CD14-positive monocyte (primary cell): Measurements from ENCODE around the gene STK32B. TPM values are rescaled to one million over a fixed set of nuclear protein-coding genes. Genes with fewer than 3 reads are reported as not detected.

Experiments
- DNase-seq, 3 donors: peaks; one replicate each; pipeline ENCODE4 v3.0.0-alpha.2; 2011 to 2022
- H2AFZ ChIP-seq: 2 replicates; pipeline ENCODE4 v1.6.0; 2012; ENCODE audit warnings: mild to moderate bottlenecking, low read depth, low read length, inconsistent platforms; ENCODE audit not compliant: insufficient read depth, poor library complexity, severe bottlenecking
- H3K27ac ChIP-seq, 2 donors: 1 replicate in 1 of 2; 2 replicates in 1 of 2; pipeline ENCODE4 v1.5.1; 2012 to 2013; ENCODE audit warnings: low read length in 2 of 2, control low read depth in 1 of 2, inconsistent platforms in 1 of 2, low read depth in 1 of 2, mild to moderate bottlenecking in 1 of 2
- H3K27me3 ChIP-seq, 2 donors: one replicate each; pipeline versions ENCODE4 v1.6.0 to v1.6.1; 2011 to 2013; ENCODE audit warnings: low read length in 2 of 2; ENCODE audit not compliant: control insufficient read depth in 2 of 2, insufficient read depth in 2 of 2
- H3K36me3 ChIP-seq, 2 donors: replicated peaks in 1 of 2; 1 replicate in 1 of 2; 2 replicates in 1 of 2; pipeline versions ENCODE4 v1.5.1 to v1.6.1; 2012 to 2013; ENCODE audit warnings: low read length in 2 of 2, control low read depth in 1 of 2, inconsistent platforms in 1 of 2, mild to moderate bottlenecking in 1 of 2; ENCODE audit not compliant: insufficient read depth in 2 of 2, control insufficient read depth in 1 of 2
- H3K4me1 ChIP-seq, 2 donors: 1 replicate in 1 of 2; 2 replicates in 1 of 2; pipeline versions ENCODE4 v1.5.1 to v1.6.1; 2012 to 2013; ENCODE audit warnings: low read length in 2 of 2, control low read depth in 1 of 2, inconsistent platforms in 1 of 2, mild to moderate bottlenecking in 1 of 2, moderate library complexity in 1 of 2; ENCODE audit not compliant: insufficient read depth in 2 of 2, control insufficient read depth in 1 of 2
- H3K4me2 ChIP-seq: replicated peaks from 2 replicates; pipeline ENCODE3; 2012; ENCODE audit warnings: low read length, moderate library complexity, mild to moderate bottlenecking; ENCODE audit not compliant: poor library complexity, severe bottlenecking; ENCODE audit errors: extremely low read depth
- H3K4me3 ChIP-seq, 3 experiments: fragments of 200-600 bp in 1 of 3; sonication (generic) in 1 of 3; replicated peaks in 1 of 3; 1 replicate in 2 of 3; 2 replicates in 1 of 3; pipeline ENCODE4 v1.5.1; 2011 to 2013; ENCODE audit warnings: low read length in 3 of 3, mild to moderate bottlenecking in 3 of 3, control low read depth in 2 of 3, low read depth in 2 of 3, inconsistent platforms in 1 of 3, moderate library complexity in 1 of 3
- H3K79me2 ChIP-seq: 2 replicates; pipeline ENCODE4 v1.6.0; 2012; ENCODE audit warnings: mild to moderate bottlenecking, control low read depth, inconsistent platforms, low read length, moderate library complexity; ENCODE audit not compliant: insufficient read depth
- H3K9ac ChIP-seq: 2 replicates; pipeline ENCODE4 v1.6.0; 2017; ENCODE audit warnings: low read length, mild to moderate bottlenecking; ENCODE audit not compliant: insufficient read depth, poor library complexity, severe bottlenecking
- H3K9me3 ChIP-seq, 2 donors: replicated peaks in 1 of 2; 1 replicate in 1 of 2; 2 replicates in 1 of 2; pipeline versions ENCODE4 v1.5.1 to v1.6.1; 2012 to 2013; ENCODE audit warnings: low read length in 2 of 2, control low read depth in 1 of 2; ENCODE audit not compliant: control insufficient read depth in 1 of 2, insufficient read depth in 1 of 2
- H4K20me1 ChIP-seq: 2 replicates; pipeline ENCODE4 v1.6.0; 2012; ENCODE audit warnings: mild to moderate bottlenecking, low read length, control low read depth, moderate library complexity; ENCODE audit not compliant: insufficient read depth
- H3K27ac Mint-ChIP-seq, 7 donors: one replicate each; pipeline ENCODE4 v1.8.0; 2020; ENCODE audit warnings: mild to moderate bottlenecking in 7 of 7, mixed read lengths in 7 of 7, moderate library complexity in 6 of 7, inconsistent platforms in 2 of 7
- H3K27me3 Mint-ChIP-seq, 3 donors: one replicate each; pipeline ENCODE4 v1.8.0; 2021 to 2022; ENCODE audit warnings: low read depth in 3 of 3, mild to moderate bottlenecking in 3 of 3, mixed read lengths in 3 of 3, moderate library complexity in 3 of 3, inconsistent platforms in 1 of 3
- H3K36me3 Mint-ChIP-seq, 2 donors: one replicate each; pipeline ENCODE4 v1.8.0; 2020; ENCODE audit warnings: mixed read lengths in 2 of 2, inconsistent platforms in 1 of 2, mild to moderate bottlenecking in 1 of 2
- H3K4me1 Mint-ChIP-seq: one replicate; pipeline ENCODE4 v1.8.0; 2020; ENCODE audit warnings: mild to moderate bottlenecking, mixed read lengths
- H3K4me3 Mint-ChIP-seq, 2 donors: one replicate each; pipeline ENCODE4 v1.8.0; 2020; ENCODE audit warnings: mild to moderate bottlenecking in 2 of 2, mixed read lengths in 2 of 2, moderate library complexity in 1 of 2
- H3K9me3 Mint-ChIP-seq, 7 donors: one replicate each; pipeline ENCODE4 v1.8.0; 2020 to 2022; ENCODE audit warnings: mixed read lengths in 7 of 7, mild to moderate bottlenecking in 6 of 7, moderate library complexity in 6 of 7, inconsistent platforms in 2 of 7
- CTCF ChIP-seq: fragments of 200-600 bp; IDR thresholded peaks from one replicate; pipeline ENCODE4 v1.8.0; 2022; ENCODE audit warnings: antibody characterized with exemption, mild to moderate bottlenecking
- WGBS: methylation state at CpG from one replicate; pipeline ENCODE4 v1.1.5; 2013; ENCODE audit warnings: missing lambda C conversion rate; ENCODE audit not compliant: insufficient coverage; 5-methylcytosine and 5-hydroxymethylcytosine counted together
- intact Hi-C, 2 donors: fragments of 100-400 bp; cut with micrococcal nuclease; formaldehyde crosslinking; loops; one replicate each; pipeline versions ENCODE4 v1.15.0 to v1.15.1; 2023
- polyA plus RNA-seq, 3 donors: library from polyadenylated mRNA; depleted of rRNA in 1 of 3; unstranded in 2 of 3; stranded (reverse) in 1 of 3; fragments of 300-500 nt in 2 of 3; fragments of >200 nt in 1 of 3; fragmentation: Illumina TruSeq in 2 of 3; gene quantifications; 1 replicate in 2 of 3; 2 replicates in 1 of 3; pipeline ENCODE4 v1.2.3, GENCODE V29; 2012 to 2021

The STK32B gene
- polyA plus RNA-seq, 3 donors, result 0.61 to 1.7 (median 0.75) TPM

- Histone ChIP-seq H3K27ac (no peak overlapping the region), H4K20me1 (no peaks in the 10 kb centered on the region), H3K4me2 (no peak overlapping the region), H3K4me3 (no peak overlapping the region), H2AFZ (no peak overlapping the region), H3K9me3 (no peaks in the 10 kb centered on the region), H3K36me3 (no peaks in the 10 kb centered on the region), H3K9ac (no peak overlapping the region), H3K4me1 (no peaks in the 10 kb centered on the region), H3K79me2 (no peaks in the 10 kb centered on the region), H3K27me3 (no peaks in the 10 kb centered on the region)
- H3K27ac Mint-ChIP-seq, result no peak overlapping the region
- H3K4me1 Mint-ChIP-seq, result peaks cover 5% of the 10 kb centered on the region
- no peak for TF ChIP-seq CTCF
- no peak for DNase-seq
- WGBS, result 85% methylated on average over 2 of the region's 9 CpGs
- H3K9me3 Mint-ChIP-seq, result peaks cover 0 to 5% (median 0%) of the 10 kb centered on the region in 7 donors
- H3K27me3 Mint-ChIP-seq, result peaks cover 0 to 1% (median 0%) of the 10 kb centered on the region in 3 donors
- H3K36me3 Mint-ChIP-seq, result peaks cover 0 to 3% of the 10 kb centered on the region in 2 donors
- H3K4me3 Mint-ChIP-seq, result no peak overlapping the region
- intact Hi-C loops, result no loop called here
Observed at GRCh38 chr4:5474756-5475155, 423.5 kb downstream of the STK32B start.

GRCh38 chr4:5477613-5478012, 426.3 kb downstream of the STK32B start:
- no peak overlapping the region for H3K27ac Mint-ChIP-seq

More at GRCh38 chr4:5477613-5478012, 426.3 kb downstream of the STK32B start:
- no peaks in the 10 kb centered on the region for H3K27me3 ChIP-seq
- Mint-ChIP-seq H3K4me1 (no peaks in the 10 kb centered on the region), H3K27me3 (peaks cover 0 to 1% (median 0%) of the 10 kb centered on the region in 3 donors), H3K9me3 (peaks cover 0 to 16% (median 10%) of the 10 kb centered on the region in 7 donors), H3K36me3 (peaks cover 0 to 3% of the 10 kb centered on the region in 2 donors), H3K4me3 (no peak overlapping the region)
- DNase-seq, result no peak
- H3K9ac ChIP-seq, result no peak overlapping the region
- no peaks in the 10 kb centered on the region for H3K4me1 ChIP-seq
- no peaks in the 10 kb centered on the region for H3K36me3 ChIP-seq
- no peak for TF ChIP-seq CTCF
- intact Hi-C loops, result no loop called here
- no peak overlapping the region for H3K4me3 ChIP-seq
- no peaks in the 10 kb centered on the region for H4K20me1 ChIP-seq
- no peaks in the 10 kb centered on the region for H3K9me3 ChIP-seq
- no peak overlapping the region for H3K4me2 ChIP-seq
- WGBS, result 96% methylated on average over 4 of the region's 8 CpGs
- no peak overlapping the region for H2AFZ ChIP-seq
- H3K79me2 ChIP-seq, result no peaks in the 10 kb centered on the region
- no peak overlapping the region for H3K27ac ChIP-seq
